HepG2 (cell line): ENCODE results near the gene TOMM22. TPM values are rescaled to one million over a fixed set of nuclear protein-coding genes. Genes with fewer than 3 reads are reported as not detected.

Source experiments
- MTA3 ChIP-seq: sonication (generic); formaldehyde crosslinking; IDR thresholded peaks from 2 replicates; pipeline ENCODE4 v1.4.0; 2020; ENCODE audit warnings: missing genetic modification reagents
- PHF8 ChIP-seq: sonication (generic); formaldehyde crosslinking; IDR thresholded peaks from 2 replicates; pipeline ENCODE4 v1.5.0; 2020; ENCODE audit warnings: missing genetic modification reagents
- SMAD9 ChIP-seq: sonication (generic); formaldehyde crosslinking; IDR thresholded peaks from 2 replicates; pipeline ENCODE4 v1.5.1; 2020; ENCODE audit warnings: mild to moderate bottlenecking, missing genetic modification reagents
- SNRNP70 ChIP-seq: fragments of 200-400 bp; formaldehyde crosslinking; IDR thresholded peaks from 2 replicates; pipeline ENCODE4 v1.6.1; 2017; ENCODE audit warnings: mild to moderate bottlenecking, low read depth, low read length, moderate library complexity
- ZNF562 ChIP-seq: sonication (generic); formaldehyde crosslinking; IDR thresholded peaks from 2 replicates; pipeline ENCODE4 v1.8.0; 2022; ENCODE audit warnings: missing genetic modification reagents, borderline replicate concordance
- ZNF607 ChIP-seq: sonication (generic); formaldehyde crosslinking; IDR thresholded peaks from 2 replicates; pipeline ENCODE4 v1.5.1; 2020; ENCODE audit warnings: missing genetic modification reagents, mild to moderate bottlenecking, borderline replicate concordance
- polyA plus RNA-seq, 8 experiments: library from polyadenylated mRNA; depleted of rRNA in 3 of 8; stranded (reverse) in 7 of 8; unstranded in 1 of 8; fragments of >200 nt; fragmentation: Illumina TruSeq in 4 of 8; extraction: Trizol in 4 of 8; gene quantifications; 2 replicates each; pipeline versions ENCODE4 v1.2.1 to v1.2.3, GENCODE V29; 2011 to 2016; ENCODE audit warnings: low read depth in 4 of 8, missing spikeins in 1 of 8, mixed read lengths in 1 of 8; ENCODE audit not compliant: insufficient read depth in 1 of 8
- total RNA-seq, 5 experiments: library from RNA; depleted of rRNA; stranded (reverse); fragments of >200 nt; fragmentation: Illumina TruSeq; extraction: Trizol; gene quantifications; 2 replicates each; pipeline ENCODE4 v1.2.3, GENCODE V29; 2016; ENCODE audit warnings: low read depth in 1 of 5
- TF ChIP-seq, protein P1 (sequence below): sonication (generic); formaldehyde crosslinking; IDR thresholded peaks from 2 replicates; pipeline ENCODE4 v1.4.0; 2020; ENCODE audit warnings: missing genetic modification reagents
- TF ChIP-seq, protein P2 (sequence below), 2 experiments: fragments of 450-650 bp in 1 of 2; sonication (generic) in 1 of 2; formaldehyde crosslinking in 1 of 2; IDR thresholded peaks; 2 replicates each; pipeline versions ENCODE4 v1.6.1 to v1.8.0; 2016 to 2022; ENCODE audit warnings: antibody characterized with exemption in 1 of 2, mild to moderate bottlenecking in 1 of 2, missing genetic modification reagents in 1 of 2
- TF ChIP-seq, protein P3 (sequence below): sonication (generic); formaldehyde crosslinking; IDR thresholded peaks from 2 replicates; pipeline ENCODE4 v1.5.0; 2020; ENCODE audit warnings: mild to moderate bottlenecking, missing genetic modification reagents, borderline replicate concordance
- TF ChIP-seq, protein P4 (sequence below): sonication (generic); formaldehyde crosslinking; IDR thresholded peaks from 2 replicates; pipeline ENCODE4 v1.4.0; 2020; ENCODE audit warnings: mild to moderate bottlenecking, missing genetic modification reagents, borderline replicate concordance

TOMM22 gene
- total and polyA plus RNA-seq, 2 of the 13 experiments (the other 11 are each of a cell fraction or from before 2014, with no cell fraction given): 46.9 to 118 TPM

DNA sequence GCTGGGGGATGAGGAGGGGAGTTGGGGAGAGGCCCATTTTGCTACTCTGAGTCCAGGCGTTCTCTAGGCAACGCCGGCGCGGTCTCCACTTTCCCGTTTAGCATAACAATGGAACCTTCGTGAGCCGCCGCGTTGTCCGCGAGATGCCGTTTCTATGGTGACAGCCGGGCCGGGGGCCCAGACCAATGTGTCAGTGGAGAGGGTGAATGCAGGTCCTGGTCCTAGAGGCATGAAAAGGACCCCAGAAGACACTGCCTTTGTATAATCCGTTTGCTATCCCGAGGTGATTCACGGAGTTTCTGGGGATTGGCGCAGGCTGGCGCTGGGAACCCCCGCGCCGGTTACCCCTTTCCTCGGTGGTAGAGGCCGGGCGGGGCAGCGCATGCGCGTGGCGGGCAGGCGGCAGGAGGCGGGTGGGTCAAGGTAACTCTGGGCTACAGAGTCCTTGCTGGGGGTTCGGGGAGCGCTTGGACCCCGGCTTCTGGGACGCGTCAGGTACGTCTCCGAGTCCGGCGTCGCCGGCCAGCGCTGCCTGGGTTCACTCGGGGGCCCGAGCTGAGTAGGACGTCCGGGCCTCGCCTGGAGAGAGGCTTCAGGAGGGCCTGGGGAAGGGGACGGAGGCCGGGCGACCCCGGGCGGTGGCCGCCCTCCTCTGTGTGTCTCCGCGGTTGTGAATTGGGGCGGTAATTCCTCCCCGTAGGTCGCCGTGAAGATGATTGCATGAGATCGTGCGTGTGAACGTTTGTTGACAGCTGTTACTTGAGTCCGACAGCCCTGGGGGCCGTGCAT lies 25.3 kb upstream of the TOMM22 start, which contains the start of the genes CBY1 and FAM227A (continued):
- no peak for TF ChIP-seq MTA3 (CRISPR knock-in tag)
- no peak for TF ChIP-seq ZNF562
- TF ChIP-seq, protein P1, sequence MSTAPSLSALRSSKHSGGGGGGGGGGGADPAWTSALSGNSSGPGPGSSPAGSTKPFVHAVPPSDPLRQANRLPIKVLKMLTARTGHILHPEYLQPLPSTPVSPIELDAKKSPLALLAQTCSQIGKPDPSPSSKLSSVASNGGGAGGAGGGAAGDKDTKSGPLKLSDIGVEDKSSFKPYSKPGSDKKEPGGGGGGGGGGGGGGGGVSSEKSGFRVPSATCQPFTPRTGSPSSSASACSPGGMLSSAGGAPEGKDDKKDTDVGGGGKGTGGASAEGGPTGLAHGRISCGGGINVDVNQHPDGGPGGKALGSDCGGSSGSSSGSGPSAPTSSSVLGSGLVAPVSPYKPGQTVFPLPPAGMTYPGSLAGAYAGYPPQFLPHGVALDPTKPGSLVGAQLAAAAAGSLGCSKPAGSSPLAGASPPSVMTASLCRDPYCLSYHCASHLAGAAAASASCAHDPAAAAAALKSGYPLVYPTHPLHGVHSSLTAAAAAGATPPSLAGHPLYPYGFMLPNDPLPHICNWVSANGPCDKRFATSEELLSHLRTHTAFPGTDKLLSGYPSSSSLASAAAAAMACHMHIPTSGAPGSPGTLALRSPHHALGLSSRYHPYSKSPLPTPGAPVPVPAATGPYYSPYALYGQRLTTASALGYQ (CRISPR knock-in tag): peak; percentile 33; the same call in 1 of the 2 replicates
- no peak for TF ChIP-seq SMAD9 (CRISPR knock-in tag)
- TF ChIP-seq SNRNP70: no peak
- TF ChIP-seq ZNF607: peak; percentile 57; the same call in 1 of the 2 replicates
- TF ChIP-seq, protein P2, sequence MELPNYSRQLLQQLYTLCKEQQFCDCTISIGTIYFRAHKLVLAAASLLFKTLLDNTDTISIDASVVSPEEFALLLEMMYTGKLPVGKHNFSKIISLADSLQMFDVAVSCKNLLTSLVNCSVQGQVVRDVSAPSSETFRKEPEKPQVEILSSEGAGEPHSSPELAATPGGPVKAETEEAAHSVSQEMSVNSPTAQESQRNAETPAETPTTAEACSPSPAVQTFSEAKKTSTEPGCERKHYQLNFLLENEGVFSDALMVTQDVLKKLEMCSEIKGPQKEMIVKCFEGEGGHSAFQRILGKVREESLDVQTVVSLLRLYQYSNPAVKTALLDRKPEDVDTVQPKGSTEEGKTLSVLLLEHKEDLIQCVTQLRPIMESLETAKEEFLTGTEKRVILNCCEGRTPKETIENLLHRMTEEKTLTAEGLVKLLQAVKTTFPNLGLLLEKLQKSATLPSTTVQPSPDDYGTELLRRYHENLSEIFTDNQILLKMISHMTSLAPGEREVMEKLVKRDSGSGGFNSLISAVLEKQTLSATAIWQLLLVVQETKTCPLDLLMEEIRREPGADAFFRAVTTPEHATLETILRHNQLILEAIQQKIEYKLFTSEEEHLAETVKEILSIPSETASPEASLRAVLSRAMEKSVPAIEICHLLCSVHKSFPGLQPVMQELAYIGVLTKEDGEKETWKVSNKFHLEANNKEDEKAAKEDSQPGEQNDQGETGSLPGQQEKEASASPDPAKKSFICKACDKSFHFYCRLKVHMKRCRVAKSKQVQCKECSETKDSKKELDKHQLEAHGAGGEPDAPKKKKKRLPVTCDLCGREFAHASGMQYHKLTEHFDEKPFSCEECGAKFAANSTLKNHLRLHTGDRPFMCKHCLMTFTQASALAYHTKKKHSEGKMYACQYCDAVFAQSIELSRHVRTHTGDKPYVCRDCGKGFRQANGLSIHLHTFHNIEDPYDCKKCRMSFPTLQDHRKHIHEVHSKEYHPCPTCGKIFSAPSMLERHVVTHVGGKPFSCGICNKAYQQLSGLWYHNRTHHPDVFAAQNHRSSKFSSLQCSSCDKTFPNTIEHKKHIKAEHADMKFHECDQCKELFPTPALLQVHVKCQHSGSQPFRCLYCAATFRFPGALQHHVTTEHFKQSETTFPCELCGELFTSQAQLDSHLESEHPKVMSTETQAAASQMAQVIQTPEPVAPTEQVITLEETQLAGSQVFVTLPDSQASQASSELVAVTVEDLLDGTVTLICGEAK (IDR thresholded peaks at IDR 0.05): no peak
- TF ChIP-seq, protein P2 (CRISPR knock-in tag; IDR thresholded peaks at IDR 0.05): no peak; the same call in 1 of the 2 replicates
- TF ChIP-seq, protein P3, sequence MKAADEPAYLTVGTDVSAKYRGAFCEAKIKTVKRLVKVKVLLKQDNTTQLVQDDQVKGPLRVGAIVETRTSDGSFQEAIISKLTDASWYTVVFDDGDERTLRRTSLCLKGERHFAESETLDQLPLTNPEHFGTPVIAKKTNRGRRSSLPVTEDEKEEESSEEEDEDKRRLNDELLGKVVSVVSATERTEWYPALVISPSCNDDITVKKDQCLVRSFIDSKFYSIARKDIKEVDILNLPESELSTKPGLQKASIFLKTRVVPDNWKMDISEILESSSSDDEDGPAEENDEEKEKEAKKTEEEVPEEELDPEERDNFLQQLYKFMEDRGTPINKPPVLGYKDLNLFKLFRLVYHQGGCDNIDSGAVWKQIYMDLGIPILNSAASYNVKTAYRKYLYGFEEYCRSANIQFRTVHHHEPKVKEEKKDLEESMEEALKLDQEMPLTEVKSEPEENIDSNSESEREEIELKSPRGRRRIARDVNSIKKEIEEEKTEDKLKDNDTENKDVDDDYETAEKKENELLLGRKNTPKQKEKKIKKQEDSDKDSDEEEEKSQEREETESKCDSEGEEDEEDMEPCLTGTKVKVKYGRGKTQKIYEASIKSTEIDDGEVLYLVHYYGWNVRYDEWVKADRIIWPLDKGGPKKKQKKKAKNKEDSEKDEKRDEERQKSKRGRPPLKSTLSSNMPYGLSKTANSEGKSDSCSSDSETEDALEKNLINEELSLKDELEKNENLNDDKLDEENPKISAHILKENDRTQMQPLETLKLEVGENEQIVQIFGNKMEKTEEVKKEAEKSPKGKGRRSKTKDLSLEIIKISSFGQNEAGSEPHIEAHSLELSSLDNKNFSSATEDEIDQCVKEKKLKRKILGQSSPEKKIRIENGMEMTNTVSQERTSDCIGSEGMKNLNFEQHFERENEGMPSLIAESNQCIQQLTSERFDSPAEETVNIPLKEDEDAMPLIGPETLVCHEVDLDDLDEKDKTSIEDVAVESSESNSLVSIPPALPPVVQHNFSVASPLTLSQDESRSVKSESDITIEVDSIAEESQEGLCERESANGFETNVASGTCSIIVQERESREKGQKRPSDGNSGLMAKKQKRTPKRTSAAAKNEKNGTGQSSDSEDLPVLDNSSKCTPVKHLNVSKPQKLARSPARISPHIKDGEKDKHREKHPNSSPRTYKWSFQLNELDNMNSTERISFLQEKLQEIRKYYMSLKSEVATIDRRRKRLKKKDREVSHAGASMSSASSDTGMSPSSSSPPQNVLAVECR (CRISPR knock-in tag): peak; percentile 92
- TF ChIP-seq, protein P4, sequence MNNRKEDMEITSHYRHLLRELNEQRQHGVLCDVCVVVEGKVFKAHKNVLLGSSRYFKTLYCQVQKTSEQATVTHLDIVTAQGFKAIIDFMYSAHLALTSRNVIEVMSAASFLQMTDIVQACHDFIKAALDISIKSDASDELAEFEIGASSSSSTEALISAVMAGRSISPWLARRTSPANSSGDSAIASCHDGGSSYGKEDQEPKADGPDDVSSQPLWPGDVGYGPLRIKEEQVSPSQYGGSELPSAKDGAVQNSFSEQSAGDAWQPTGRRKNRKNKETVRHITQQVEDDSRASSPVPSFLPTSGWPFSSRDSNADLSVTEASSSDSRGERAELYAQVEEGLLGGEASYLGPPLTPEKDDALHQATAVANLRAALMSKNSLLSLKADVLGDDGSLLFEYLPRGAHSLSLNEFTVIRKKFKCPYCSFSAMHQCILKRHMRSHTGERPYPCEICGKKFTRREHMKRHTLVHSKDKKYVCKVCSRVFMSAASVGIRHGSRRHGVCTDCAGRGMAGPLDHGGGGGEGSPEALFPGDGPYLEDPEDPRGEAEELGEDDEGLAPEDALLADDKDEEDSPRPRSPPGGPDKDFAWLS: no peak
- TF ChIP-seq PHF8 (CRISPR knock-in tag): peak; percentile 91
